HS-5 (cell line): ENCODE results near the gene TTLL7.
"Not testable (repeated sequence)": the region's sequence is repeated elsewhere in the genome, so short reads cannot be mapped to it uniquely, and the experiment has no call there.

Source experiments
- DNase-seq: peaks from one replicate; pipeline ENCODE4 v3.0.0-alpha.2; 2012; ENCODE audit warnings: low read depth

The TTLL7 gene

DNA sequence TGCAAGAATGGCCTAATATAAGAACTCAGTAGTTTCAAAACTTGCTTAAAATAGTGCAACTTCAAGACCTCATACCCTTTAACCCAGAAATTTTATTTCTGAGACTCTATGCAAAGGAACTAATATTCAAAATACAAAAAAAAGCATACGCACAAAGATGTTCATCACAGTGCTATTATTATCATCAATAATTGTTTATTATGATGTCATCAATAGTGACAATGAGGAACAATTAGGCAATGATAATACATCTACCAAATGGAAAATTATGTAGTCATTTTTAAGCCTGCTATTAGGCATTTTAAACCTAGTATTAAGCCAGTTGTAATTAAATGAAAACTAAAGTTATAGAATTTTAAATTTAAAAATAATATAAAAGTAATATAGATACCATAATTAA, 3.3 kb downstream of the TTLL7 start:
- DNase-seq = no peak

DNA sequence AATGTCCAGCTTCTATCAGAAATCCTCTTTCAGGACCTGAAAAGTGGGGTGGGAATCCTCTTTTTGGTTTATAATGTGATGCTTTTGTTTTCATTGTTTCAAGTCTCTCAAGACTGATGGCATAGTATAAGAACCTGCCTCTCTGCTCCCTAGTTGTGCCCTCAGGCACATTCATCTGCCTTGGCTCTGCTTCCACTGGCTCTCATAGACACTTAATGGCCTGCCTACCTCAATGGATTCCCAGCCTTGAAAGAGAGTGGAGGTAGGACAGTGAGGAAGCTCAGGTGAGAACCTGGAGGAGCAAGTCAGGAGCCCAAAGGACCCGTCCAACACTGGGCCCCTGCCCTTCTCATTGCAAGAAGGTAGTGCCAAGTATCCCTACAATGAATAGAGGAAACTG, 4.8 kb downstream of the TTLL7 start:
- DNase-seq = no peak

DNA sequence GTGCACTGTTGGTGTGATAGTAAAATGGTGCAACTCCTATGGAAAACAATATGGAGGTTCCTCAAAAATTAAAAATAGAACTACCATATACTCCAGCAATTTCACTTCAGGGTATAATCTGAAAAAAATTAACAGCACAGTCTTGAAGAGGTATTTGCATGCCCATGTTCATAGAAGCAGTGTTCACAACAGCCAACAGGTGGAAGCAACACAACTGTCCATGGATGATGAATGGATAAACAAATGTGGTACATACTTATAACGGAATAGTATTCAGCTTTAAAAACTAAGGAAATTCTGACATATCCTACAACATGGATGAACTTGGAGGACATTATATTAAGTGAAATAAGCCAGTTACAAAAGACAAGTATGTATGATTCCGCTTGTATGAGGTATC, 8.2 kb downstream of the TTLL7 start:
- no peak for DNase-seq

DNA sequence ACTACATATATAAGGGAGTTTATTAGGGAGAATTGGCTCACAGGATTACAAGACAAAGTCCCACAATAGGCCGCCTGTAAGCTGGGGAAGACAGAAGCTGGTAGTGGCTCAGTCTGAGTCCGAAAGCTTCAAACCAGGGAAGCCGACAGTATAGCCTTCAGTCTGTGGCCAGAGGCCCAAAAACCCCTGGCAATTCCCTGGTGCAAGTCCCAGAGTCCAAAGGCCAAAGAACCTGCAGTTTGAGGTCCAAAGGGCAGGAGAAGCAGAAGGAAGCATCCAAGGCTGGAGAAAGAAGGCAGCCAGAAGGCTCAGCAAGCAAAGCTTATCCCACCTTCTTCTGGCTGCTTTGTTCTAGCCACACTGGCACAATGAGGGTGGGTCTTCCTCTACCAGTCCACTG, 13.9 kb downstream of the TTLL7 start:
- DNase-seq = no peak

DNA sequence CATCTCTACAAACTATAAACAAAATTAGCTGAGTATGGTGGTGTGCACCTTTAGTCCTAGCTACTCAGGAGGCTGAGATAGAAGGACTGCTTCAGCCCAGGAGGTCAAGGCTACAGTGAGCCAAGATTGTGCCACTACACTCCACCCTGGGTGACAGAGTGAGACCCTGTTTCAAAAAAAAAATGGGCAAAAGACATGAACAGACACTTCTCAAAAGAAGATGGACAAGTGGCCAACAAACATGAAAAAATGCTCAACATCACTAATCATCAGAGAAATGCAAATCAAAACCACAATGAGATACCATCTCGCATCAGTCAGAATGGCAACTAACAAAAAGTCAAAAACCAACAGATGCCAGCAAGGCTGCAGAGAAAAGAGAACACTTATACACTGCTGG, 15.0 kb downstream of the TTLL7 start:
- not testable (repeated sequence) for DNase-seq

DNA sequence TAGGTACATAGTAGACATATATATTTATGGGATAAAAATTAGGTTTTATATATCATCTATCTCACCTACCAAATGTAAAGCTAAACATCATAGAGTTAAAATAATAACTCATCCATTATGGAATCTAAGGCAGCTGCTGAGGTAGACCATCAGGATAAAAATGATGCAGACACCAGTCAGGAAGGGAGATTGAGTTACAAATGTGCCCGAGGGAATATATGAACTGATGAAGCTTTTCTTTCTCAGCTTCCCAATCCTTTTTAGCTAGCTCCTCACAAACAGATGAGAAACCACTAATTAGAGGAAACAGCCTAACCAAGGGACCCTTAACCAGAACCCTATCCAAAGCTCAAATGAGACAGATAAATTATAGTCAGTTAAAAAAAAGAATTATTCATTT, 20.9 kb downstream of the TTLL7 start:
- DNase-seq = no peak

DNA sequence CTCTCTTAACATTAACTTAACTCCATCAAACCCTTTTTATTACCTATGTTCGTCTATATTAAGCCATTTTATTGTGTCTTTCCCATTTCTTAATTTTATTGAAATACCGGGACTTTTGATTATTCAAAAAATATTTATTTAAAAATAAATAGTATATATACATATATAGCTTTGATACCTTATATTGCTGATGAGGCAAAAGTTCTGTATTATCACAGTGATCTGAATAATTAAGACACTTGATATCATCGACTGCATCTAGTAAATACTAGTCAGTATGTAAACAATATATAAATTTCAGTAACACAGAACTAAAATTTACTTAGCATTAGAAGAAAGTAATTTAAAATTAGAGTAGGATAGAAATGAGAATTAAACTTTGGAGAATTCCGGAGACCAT, 22.0 kb downstream of the TTLL7 start:
- no peak for DNase-seq

DNA sequence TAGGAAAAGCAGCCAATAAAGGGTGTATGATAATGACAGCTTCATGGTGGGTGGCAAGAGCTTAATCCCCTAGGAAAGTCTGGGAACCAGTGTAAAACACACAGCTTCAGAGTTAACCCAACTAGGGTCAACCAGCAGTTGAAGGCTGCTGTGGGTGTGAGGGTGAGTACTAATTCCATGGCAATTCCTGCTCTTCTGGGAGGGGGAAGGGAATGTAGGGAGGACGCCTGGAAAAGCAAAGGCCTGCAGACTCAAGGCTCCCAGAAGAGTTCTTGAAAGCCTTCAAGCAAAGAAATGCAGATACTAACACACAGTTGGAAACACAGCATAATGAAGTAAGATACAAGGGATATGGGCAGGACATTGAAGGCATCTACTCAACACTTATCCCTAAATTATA, 28.1 kb downstream of the TTLL7 start:
- no peak for DNase-seq

DNA sequence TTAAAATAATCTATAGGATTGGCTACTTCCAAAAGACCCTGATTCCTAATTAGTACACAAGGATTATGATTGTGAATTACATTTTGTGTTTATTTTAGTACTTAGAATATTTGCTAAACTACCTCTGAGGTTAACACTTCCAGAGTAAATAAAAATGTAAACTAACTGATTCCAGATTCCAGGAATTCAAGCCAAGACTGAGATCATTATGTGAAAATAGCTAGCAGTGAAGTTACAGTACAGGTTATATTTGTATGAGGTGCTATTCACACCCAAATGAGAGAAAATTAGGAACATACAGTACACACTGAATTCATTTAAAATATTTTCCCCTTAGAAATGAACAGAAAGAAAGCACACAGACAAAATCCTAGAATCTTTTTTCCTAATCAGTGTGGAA, 28.8 kb downstream of the TTLL7 start:
- DNase-seq = no peak

DNA sequence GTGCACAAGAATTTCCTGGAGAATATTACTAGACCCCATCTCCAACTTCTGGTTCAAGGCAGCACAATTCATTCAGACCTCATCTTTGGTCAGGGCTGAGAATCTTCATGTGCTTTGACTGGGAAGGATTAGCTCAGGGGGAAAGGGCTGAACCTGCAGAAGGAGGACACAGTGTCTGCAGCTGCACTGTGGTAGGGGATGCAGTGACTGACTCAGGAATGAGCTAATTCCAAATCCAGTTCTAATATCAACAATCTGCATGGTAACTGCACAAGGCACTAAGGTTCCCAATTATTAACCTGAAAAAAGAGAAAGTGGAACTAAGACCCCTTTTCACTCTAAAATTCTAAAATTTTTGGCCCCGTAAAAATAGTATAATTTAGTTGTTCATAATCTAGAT, 31.6 kb downstream of the TTLL7 start:
- DNase-seq = no peak

DNA sequence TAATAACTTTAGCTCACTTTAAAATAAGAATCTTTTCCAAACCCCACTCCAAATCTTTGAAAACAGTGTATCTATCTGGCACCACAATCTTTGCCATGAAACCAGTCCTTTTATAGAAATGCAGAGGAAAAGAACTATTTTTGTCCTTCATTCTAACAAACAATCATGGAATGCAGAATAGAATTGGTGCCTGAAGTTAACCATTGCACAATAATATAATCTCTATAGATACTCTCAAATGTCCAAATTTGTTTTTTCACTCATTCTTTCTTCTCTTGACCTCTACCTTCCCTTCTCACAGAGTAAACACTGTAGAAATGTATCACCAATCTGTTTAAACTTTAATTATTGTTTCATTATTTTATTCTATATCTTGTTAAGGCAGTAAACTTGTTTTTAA, 34.8 kb downstream of the TTLL7 start:
- DNase-seq = no peak

DNA sequence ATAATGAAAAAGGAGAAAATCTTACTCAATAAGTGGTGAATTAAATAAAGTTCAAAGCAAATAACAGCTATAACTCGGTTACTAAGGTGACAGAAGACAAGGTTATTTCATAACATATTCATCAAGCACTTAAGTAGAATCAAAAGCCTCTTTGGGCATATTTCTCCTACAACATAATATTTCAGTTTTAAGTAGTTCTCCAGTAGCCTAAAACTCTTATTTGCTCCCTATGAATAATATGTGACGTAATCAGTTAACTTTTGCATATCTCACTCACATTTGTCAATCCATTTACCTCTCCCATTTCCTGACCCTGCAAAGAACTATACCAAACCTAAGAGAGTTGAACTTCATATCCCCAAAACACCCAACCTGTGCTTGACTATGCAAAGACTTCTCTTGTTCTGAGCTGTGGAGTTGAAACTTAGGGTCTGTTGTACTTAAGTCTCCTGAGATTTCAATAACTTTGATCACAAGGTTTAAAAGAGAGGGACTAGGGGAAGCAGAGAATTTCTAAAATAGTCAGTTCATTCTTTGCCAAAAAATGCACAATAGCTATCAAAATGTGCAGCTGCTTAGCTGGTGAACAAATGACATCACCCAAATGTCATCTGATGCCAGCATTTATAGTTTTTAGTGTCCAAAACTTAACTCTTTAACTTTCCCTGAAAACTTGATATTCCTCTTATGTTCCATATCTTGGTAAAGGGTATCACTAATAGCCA, 37.2 kb downstream of the TTLL7 start:
- DNase-seq = no peak

DNA sequence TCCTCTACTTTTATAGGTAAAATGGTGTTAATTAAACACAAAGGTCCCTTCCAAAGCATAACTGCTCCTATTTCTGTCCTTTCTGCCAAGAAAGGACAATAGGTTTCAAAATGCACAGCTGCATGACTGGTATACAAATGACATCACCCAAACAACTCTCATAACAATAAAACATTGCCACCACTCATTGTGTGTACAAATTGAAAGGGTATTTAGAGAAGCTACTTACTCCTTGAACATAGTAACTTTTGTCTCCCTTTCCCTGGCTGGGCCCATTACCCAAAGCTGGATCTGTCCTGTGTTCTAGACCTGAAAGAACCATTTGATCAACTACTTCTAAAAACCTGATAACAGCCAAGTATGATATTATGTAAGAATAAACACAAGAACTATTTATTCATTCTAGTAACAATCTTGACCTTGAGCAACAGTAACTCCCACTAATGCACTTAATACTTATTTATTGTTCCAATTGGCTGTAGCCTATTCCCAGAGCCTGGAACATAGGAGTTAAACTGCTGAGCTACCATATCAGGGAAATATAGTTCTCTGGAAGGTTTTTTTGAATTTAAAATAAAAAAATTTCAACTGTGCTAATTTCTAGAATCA, 38.2 kb downstream of the TTLL7 start:
- DNase-seq = no peak

DNA sequence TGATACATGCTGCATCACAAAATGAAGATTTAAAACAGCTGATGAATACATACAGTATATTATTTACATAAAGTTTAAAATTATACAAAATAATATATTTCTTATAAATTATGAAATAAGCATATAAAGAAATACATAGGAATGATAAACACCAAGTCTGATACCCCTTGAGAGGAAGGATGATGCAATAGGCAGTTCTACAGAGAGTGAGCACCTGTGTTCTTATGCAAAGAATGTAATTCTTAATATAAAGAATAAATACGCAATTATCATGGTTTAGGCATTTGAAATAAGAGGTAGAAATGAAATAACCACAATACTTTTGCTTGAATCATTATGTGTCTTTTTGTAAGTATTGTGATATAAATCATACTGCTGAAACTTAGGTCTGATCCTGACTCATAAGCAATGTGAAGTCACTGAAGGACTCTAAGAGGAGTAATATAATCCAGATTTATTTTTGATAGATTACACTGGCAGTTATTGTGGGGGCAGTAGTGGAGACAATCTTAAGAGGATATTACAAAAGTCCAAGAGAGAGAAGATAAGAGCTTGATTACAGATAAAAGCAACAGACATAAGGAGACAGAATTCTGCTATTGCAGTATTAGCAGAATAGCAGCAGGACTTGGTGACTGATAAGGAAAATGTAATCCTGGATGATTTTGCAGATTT, 39.0 kb downstream of the TTLL7 start:
- peak; percentile 19 for DNase-seq

DNA sequence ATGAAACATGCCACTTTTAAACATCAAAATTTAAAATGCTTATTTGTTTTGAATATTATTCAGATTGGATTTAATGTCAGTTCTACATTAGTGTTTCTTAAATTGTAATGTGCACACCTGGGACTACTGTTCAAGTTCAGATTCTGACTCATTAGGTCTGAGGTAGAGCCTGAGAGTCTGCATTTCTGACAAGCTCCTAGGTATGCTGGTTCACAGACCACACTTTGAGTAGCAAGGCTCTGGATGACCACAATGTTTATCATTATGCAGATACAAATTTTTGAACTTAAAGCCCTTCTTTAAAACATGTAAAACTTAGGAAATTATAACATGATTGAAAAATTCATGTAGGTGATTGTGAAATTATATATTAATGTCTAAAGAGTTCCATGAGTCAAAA, 40.2 kb downstream of the TTLL7 start:
- DNase-seq = no peak

DNA sequence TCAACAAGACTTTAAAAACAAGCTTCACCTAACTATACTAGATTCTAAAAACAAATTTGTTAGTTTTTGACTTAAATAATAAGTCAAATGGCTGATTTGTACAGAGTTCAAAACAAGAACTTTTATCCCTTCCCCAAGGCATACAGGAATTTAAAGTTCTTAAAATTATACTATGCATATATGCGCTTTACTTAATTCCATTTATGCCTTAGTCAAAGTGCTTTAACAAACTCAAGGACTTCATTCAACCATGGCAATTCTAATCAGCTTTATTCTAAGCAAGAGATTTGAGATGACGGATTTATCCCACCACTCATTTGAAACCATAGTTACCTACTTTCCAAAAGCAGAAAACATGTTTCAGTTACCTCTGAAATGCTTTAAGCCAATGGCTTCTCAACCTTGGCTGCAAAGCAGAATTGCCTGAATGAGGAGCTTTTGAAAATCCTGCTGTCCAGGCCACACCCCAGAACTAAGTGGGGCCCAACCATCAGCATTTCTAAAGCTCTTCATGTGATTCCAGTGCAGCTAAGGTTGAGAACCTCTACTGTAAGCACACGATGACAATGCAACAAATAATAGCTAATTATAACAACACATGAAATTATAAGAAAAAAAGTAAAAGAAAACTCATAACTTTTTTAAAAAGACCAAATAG, 44.6 kb downstream of the TTLL7 start:
- DNase-seq = no peak

DNA sequence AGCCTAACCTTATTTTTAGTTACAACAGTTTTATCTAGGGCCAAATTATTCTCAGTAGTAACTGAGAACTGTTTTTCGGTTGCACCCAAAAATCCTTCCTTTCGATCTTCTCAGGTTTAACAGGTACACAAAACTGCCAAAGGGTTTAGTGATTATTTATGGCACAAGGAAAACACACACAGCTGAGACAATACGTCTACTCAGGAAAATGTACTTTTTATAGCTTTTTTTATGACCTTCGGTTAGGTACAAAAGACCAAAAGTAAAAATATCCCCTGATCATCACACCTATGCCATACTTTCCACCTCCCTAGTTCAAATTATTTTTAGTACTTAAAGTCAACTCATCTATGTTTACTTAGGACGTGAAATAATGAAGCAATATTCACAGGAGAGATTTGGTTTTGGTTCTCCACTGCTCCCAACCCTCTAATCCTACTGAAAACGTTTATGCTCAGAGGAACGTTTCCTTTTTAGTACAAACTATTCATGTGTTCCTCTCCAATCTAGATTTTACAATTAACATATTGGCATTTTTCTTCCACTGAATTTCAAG, 48.7 kb downstream of the TTLL7 start:
- DNase-seq = no peak

DNA sequence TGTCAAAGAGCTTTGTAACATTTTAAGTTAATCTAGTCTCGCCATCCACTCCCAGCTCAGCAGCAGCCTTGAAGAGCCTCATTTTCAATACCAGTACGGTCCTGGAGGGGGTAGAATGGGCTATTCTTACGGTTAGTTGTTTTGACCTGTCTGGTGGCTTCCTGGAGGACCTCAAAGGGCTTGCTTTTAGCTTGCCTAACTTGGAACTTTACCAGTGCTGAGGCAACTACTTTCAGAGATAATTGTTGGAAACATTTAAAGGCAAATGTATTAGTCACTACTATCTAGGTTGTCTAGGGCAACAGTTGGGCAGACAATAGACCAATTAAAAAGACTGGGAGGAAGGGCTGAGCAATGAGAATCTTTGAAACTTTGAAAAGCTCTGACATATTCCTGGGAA, 56.0 kb downstream of the TTLL7 start:
- DNase-seq = no peak

DNA sequence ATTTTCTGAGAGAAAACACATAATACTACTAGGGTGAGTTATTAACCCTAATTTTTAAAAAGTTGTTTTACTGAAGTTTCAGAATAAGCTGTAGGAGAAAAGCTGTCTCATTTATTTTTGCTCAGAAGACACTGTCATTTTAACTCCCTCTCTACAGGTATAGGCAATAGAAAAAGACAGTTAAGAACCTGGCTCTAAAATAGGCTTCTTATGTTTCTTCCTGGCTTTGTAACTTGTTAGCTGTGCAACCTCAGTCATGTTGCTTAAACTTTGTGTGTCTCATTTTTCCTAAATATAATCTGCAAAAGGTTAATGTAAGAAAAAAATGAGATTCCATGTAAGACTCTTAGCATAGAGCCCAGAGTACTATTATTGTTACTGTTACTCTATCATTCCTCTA, 64.4 kb downstream of the TTLL7 start:
- DNase-seq = no peak

DNA sequence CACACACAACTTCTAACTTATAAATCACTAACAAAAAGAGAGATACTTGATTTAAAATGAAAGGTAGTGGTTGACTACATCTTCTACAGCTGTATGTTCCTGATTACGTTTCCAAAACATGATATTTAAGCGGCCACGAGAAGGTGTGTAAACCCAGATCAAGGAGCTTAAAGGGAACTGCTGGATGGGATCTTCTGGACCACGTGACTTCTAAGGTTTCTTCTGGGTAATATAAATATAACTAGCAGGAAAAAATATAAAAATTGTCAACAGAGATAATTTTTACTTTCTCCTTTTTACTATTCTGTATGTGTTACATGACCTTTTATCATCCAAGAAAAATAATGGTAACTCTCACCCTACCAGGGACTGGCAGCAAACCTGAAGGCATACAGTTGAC, 66.2 kb downstream of the TTLL7 start:
- no peak for DNase-seq

DNA sequence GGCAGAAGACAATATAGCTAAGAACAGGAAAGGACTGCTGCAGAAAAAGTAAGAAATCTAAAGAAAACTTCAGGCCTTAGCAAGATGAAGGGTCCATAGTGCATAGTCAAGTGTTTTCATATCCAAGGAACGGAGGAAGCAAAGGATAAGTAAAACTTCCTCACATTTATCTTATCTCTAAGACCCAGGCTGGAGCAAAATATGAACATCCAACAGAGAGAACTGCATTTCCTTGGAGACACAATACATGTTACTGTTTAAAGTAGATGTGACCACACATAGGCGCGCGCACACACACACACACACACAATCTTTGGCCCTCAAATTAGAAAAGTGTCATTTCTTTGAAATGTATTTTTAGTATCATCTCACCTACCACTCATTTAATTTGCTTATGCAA, 66.7 kb downstream of the TTLL7 start:
- DNase-seq = no peak

DNA sequence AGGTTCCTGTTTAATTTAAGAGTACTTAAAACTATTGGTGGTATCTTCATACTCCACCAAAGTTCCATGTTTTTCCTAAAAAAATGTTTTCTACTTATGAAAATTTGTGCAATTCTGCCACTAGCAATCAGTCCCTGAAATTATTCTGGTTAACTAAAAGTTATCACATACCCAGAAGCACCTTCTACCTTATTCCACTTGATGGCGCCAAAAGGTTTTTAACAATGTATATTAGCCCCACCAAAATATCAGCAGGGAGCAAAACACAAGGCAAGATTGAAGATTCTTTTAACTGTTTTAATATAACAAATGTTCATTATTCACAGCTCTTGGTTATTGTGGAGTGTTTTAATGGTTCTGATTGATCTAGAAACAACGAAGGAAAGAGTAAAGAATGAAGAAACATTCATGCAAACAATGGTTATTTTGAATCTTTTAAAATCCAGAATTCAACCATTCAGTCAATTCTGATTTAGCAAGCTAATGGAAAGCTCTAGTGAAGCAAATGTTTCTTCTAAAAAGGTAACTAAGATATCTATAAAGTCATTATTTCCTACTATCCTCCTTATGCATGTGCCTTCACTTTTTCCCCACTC, 67.2 kb downstream of the TTLL7 start:
- peak; percentile 25 for DNase-seq
